SK-N-SH (cell line): ENCODE measurements around the gene NEDD8.

Experiments used
- CTCF ChIP-seq: fragments of 200-600 bp; sonication (generic); IDR thresholded peaks from 2 replicates; pipeline ENCODE4 v1.6.1; 2017; ENCODE audit warnings: antibody characterized with exemption, mild to moderate bottlenecking, moderate library complexity
- RXRA ChIP-seq: IDR thresholded peaks from 2 replicates; pipeline ENCODE4 v1.4.0; 2012; ENCODE audit warnings: low read depth, mild to moderate bottlenecking, borderline replicate concordance

DNA sequence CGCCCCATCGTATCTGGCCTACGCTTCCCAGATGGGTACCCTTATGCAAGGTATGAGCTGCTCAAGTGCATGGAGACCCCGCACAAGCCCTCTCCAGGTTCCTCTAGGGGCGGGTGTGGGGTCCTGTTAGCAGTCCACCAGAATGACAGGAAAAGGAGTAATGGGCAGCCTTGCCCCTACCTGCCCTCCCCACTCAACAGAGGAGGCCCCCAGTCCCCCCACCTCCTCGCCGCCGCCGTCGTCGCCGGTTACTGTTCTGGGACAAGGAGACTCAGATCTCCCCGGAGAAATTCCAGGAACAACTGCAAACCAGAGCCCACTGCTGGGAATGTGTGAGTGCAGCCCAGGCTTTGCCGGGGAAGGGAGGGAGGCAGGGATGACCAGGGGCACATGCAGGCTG, 54.3 kb downstream of the NEDD8 start:
- TF ChIP-seq CTCF (no peak), RXRA (no peak)
